Activated CD4-positive, alpha-beta memory T cell treated with anti-CD3 and anti-CD28 coated beads, Interleukin-2, amount 10 ng/mL, durations not matched to agents 7 days and 5 days (primary cell): ENCODE results near the gene TRERF1. TPM values are rescaled to one million over a fixed set of nuclear protein-coding genes. Genes with fewer than 3 reads are reported as not detected.
"Not testable (repeated sequence)": the region's sequence is repeated elsewhere in the genome, so short reads cannot be mapped to it uniquely, and the experiment has no call there.

Source experiments
- CTCF ChIA-PET: fragments of 350-600 bp; sonication (Branson Sonifier 250); formaldehyde crosslinking; loops from one replicate; lab custom pipeline; 2021; ENCODE audit warnings: antibody characterized with exemption, inconsistent platforms; lab: Charles Lee
- POLR2A ChIA-PET: fragments of 350-600 bp; sonication (Branson Sonifier 250); formaldehyde crosslinking; loops from one replicate; lab custom pipeline; 2021; ENCODE audit warnings: antibody characterized with exemption; lab: Charles Lee
- DNase-seq: peaks from one replicate; pipeline ENCODE4 v3.0.0-alpha.2; 2020
- H3K27ac Mint-ChIP-seq: one replicate; pipeline ENCODE4 v1.8.0; 2021; ENCODE audit warnings: mild to moderate bottlenecking, mixed read lengths
- H3K27me3 Mint-ChIP-seq: one replicate; pipeline ENCODE4 v1.8.0; 2021; ENCODE audit warnings: mixed read lengths
- H3K36me3 Mint-ChIP-seq: one replicate; pipeline ENCODE4 v1.8.0; 2021; ENCODE audit warnings: low read depth, mixed read lengths
- H3K4me1 Mint-ChIP-seq: one replicate; pipeline ENCODE4 v1.8.0; 2021; ENCODE audit warnings: mixed read lengths
- H3K4me3 Mint-ChIP-seq: one replicate; pipeline ENCODE4 v1.8.0; 2021; ENCODE audit warnings: mild to moderate bottlenecking, mixed read lengths
- H3K9me3 Mint-ChIP-seq: one replicate; pipeline ENCODE4 v1.8.0; 2021; ENCODE audit warnings: mixed read lengths
- total RNA-seq, 2 experiments: library from RNA; stranded (reverse); gene quantifications; one replicate each; pipeline ENCODE4 v1.2.3, GENCODE V29; 2021

The TRERF1 gene
- total RNA-seq, 2 experiments from 2014 or later, result 17.4 to 18.2 TPM

- ChIA-PET CTCF (interaction anchor here (1.2 to 3.7 kb wide), 4 partner anchors 20 to 99 kb away, joined by 3 to 22 read pairs (median 7); no protein-coding TSS in a partner anchor), POLR2A (interaction anchor here (0.7 to 3.2 kb wide), 8 partner anchors 16 to 130 kb away, joined by 3 to 10 read pairs (median 4); no protein-coding TSS in a partner anchor)
- Mint-ChIP-seq H3K27ac (peak overlapping the region; percentile 22), H3K9me3 (no peaks in the 10 kb centered on the region), H3K4me3 (peak overlapping the region; percentile 87), H3K36me3 (peaks cover 44% of the 10 kb centered on the region), H3K4me1 (peaks cover 62% of the 10 kb centered on the region), H3K27me3 (no peaks in the 10 kb centered on the region)
- DNase-seq, result no peak
These were observed 3.3 kb downstream of the TRERF1 start for GRCh38 chr6:42448391-42448790.

- H3K4me3 Mint-ChIP-seq, result no peak overlapping the region
- CTCF ChIA-PET, result interaction anchor here (1.3 to 3.7 kb wide), 4 partner anchors 58 to 232 kb away, joined by 4 to 22 read pairs (median 5); no protein-coding TSS in a partner anchor
- peaks cover 68% of the 10 kb centered on the region for H3K4me1 Mint-ChIP-seq
These were observed 4.7 kb downstream of the TRERF1 start for GRCh38 chr6:42446996-42447395.

GRCh38 chr6:42446370-42446769 lies 5.4 kb downstream of the TRERF1 start:
- Mint-ChIP-seq H3K4me1 (peaks cover 74% of the 10 kb centered on the region), H3K27me3 (no peaks in the 10 kb centered on the region), H3K9me3 (no peaks in the 10 kb centered on the region), H3K36me3 (peaks cover 41% of the 10 kb centered on the region), H3K27ac (no peak overlapping the region), H3K4me3 (peak overlapping the region; percentile 16)
- DNase-seq, result no peak
- ChIA-PET POLR2A (interaction anchor here (1.0 to 1.4 kb wide), 3 partner anchors 27 to 57 kb away, joined by 3 read pairs; no protein-coding TSS in a partner anchor), CTCF (interaction anchor here (1.3 to 3.7 kb wide), 4 partner anchors 57 to 232 kb away, joined by 4 to 22 read pairs (median 5); no protein-coding TSS in a partner anchor)

More at GRCh38 chr6:42446996-42447395, 4.7 kb downstream of the TRERF1 start:
- H3K27ac Mint-ChIP-seq, result peak overlapping the region; percentile 14
- H3K27me3 Mint-ChIP-seq, result no peaks in the 10 kb centered on the region
- POLR2A ChIA-PET, result interaction anchor here (1.0 to 3.2 kb wide), 5 partner anchors 24 to 107 kb away, joined by 3 to 10 read pairs (median 3); no protein-coding TSS in a partner anchor
- H3K9me3 Mint-ChIP-seq, result no peaks in the 10 kb centered on the region
- peaks cover 44% of the 10 kb centered on the region for H3K36me3 Mint-ChIP-seq
- no peak for DNase-seq

GRCh38 chr6:42445955-42446354 lies 5.8 kb downstream of the TRERF1 start:
- ChIA-PET POLR2A (interaction anchor here (1.4 kb wide), 1 partner anchor 57 kb away, joined by 3 read pairs; no protein-coding TSS in a partner anchor), CTCF (interaction anchor here (1.3 kb wide), 1 partner anchor 185 kb away, joined by 4 read pairs; no protein-coding TSS in a partner anchor)
- Mint-ChIP-seq H3K36me3 (peaks cover 38% of the 10 kb centered on the region), H3K4me3 (peak overlapping the region; percentile 16), H3K4me1 (peaks cover 78% of the 10 kb centered on the region)
- DNase-seq, H3K27ac Mint-ChIP-seq, H3K27me3 Mint-ChIP-seq, H3K9me3 Mint-ChIP-seq: not testable (repeated sequence)

- Mint-ChIP-seq H3K4me1 (peaks cover 76% of the 10 kb centered on the region), H3K4me3 (peak overlapping the region; percentile 43), H3K27ac (peak overlapping the region; percentile 63), H3K36me3 (peaks cover 29% of the 10 kb centered on the region), H3K9me3 (no peaks in the 10 kb centered on the region), H3K27me3 (no peaks in the 10 kb centered on the region)
- no peak for DNase-seq
- ChIA-PET CTCF (interaction anchor here (1.5 to 2.8 kb wide), 4 partner anchors 13 to 229 kb away, joined by 3 to 12 read pairs (median 4); no protein-coding TSS in a partner anchor), POLR2A (interaction anchor here (1.0 to 3.8 kb wide), 7 partner anchors 7 to 59 kb away, joined by 3 to 22 read pairs (median 16); partner anchors contain the start of gene TRERF1)
These were observed 8.2 kb downstream of the TRERF1 start for GRCh38 chr6:42443312-42444060.

GRCh38 chr6:42441697-42442081 lies 10.0 kb downstream of the TRERF1 start:
- Mint-ChIP-seq H3K4me1 (peaks cover 62% of the 10 kb centered on the region), H3K27ac (peak overlapping the region; percentile 58), H3K4me3 (no peak overlapping the region), H3K27me3 (no peaks in the 10 kb centered on the region), H3K9me3 (no peaks in the 10 kb centered on the region), H3K36me3 (peaks cover 20% of the 10 kb centered on the region)
- DNase-seq, result no peak
- ChIA-PET POLR2A (interaction anchor here (0.6 to 3.8 kb wide), 9 partner anchors 9 to 174 kb away, joined by 3 to 22 read pairs (median 9); partner anchors contain the start of genes TRERF1 and UBR2), CTCF (interaction anchor here (1.2 to 1.7 kb wide), 5 partner anchors 9 to 180 kb away, joined by 3 to 7 read pairs (median 4); no protein-coding TSS in a partner anchor)

GRCh38 chr6:42440778-42441696 lies 10.7 kb downstream of the TRERF1 start:
- CTCF ChIA-PET, result interaction anchor here (0.6 to 1.7 kb wide), 7 partner anchors 10 to 266 kb away, joined by 3 to 7 read pairs (median 3); no protein-coding TSS in a partner anchor
- Mint-ChIP-seq H3K36me3 (peaks cover 16% of the 10 kb centered on the region), H3K9me3 (no peaks in the 10 kb centered on the region), H3K27ac (peak overlapping the region; percentile 58), H3K4me1 (peaks cover 58% of the 10 kb centered on the region), H3K27me3 (no peaks in the 10 kb centered on the region), H3K4me3 (peak overlapping the region; percentile 54)
- POLR2A ChIA-PET, result interaction anchor here (0.7 to 3.8 kb wide), 10 partner anchors 8 to 173 kb away, joined by 3 to 22 read pairs (median 8); partner anchors contain the start of genes TRERF1 and UBR2
- no peak for DNase-seq

- DNase-seq, result no peak
- no peak overlapping the region for H3K4me3 Mint-ChIP-seq
- CTCF ChIA-PET, result interaction anchor here (0.9 to 1.1 kb wide), 2 partner anchors 15 to 92 kb away, joined by 3 read pairs; no protein-coding TSS in a partner anchor
- POLR2A ChIA-PET, result interaction anchor here (0.8 to 3.8 kb wide), 6 partner anchors 9 to 17 kb away, joined by 3 to 22 read pairs (median 14); partner anchors contain the start of gene TRERF1
- H3K4me1 Mint-ChIP-seq, result peaks cover 50% of the 10 kb centered on the region
- H3K27me3 Mint-ChIP-seq, result no peaks in the 10 kb centered on the region
- peaks cover 11% of the 10 kb centered on the region for H3K36me3 Mint-ChIP-seq
- H3K27ac Mint-ChIP-seq, result no peak overlapping the region
- H3K9me3 Mint-ChIP-seq, result peaks cover 1% of the 10 kb centered on the region
These were observed 11.7 kb downstream of the TRERF1 start for GRCh38 chr6:42440027-42440426.

- H3K4me3 Mint-ChIP-seq, result no peak overlapping the region
- peaks cover 32% of the 10 kb centered on the region for H3K4me1 Mint-ChIP-seq
- no peak overlapping the region for H3K27ac Mint-ChIP-seq
- peaks cover 13% of the 10 kb centered on the region for H3K9me3 Mint-ChIP-seq
- peaks cover 31% of the 10 kb centered on the region for H3K36me3 Mint-ChIP-seq
- POLR2A ChIA-PET, result interaction anchor here (1.6 kb wide), 1 partner anchor 17 kb away, joined by 3 read pairs; no protein-coding TSS in a partner anchor
- CTCF ChIA-PET, result interaction anchor here (0.6 kb wide), 1 partner anchor 211 kb away, joined by 3 read pairs; no protein-coding TSS in a partner anchor
- H3K27me3 Mint-ChIP-seq, result no peaks in the 10 kb centered on the region
- no peak for DNase-seq
These were observed 14.9 kb downstream of the TRERF1 start for GRCh38 chr6:42436825-42437224.

- Mint-ChIP-seq H3K27ac (no peak overlapping the region), H3K36me3 (peaks cover 44% of the 10 kb centered on the region)
These were observed 17.5 kb downstream of the TRERF1 start for GRCh38 chr6:42434237-42434636.

GRCh38 chr6:42433409-42433808 lies 18.3 kb downstream of the TRERF1 start:
- Mint-ChIP-seq H3K4me1 (peaks cover 22% of the 10 kb centered on the region), H3K9me3 (peaks cover 13% of the 10 kb centered on the region), H3K36me3 (peaks cover 44% of the 10 kb centered on the region), H3K4me3 (no peak overlapping the region), H3K27me3 (no peaks in the 10 kb centered on the region), H3K27ac (no peak overlapping the region)
- ChIA-PET POLR2A (interaction anchor here (0.8 to 1.4 kb wide), 2 partner anchors 17 to 23 kb away, joined by 3 to 4 read pairs; no protein-coding TSS in a partner anchor), CTCF (no interaction called here)
- DNase-seq, result no peak

More at GRCh38 chr6:42434237-42434636, 17.5 kb downstream of the TRERF1 start:
- Mint-ChIP-seq H3K9me3 (peaks cover 13% of the 10 kb centered on the region), H3K4me1 (peaks cover 20% of the 10 kb centered on the region), H3K27me3 (no peaks in the 10 kb centered on the region), H3K4me3 (no peak overlapping the region)
- ChIA-PET CTCF (no interaction called here), POLR2A (no interaction called here)
- DNase-seq, result no peak
